SK-N-SH (cell line): ENCODE results near the gene DDX46. TPM values are rescaled to one million over a fixed set of nuclear protein-coding genes. Genes with fewer than 3 reads are reported as not detected.

Experiments
- CTCF ChIA-PET: fragments of 300-600, 350-600 bp; formaldehyde crosslinking; extraction: SDS; loops from one replicate; lab custom pipeline; 2021; lab: Yijun Ruan, JAX
- POLR2A ChIA-PET: fragments of 350-600 bp; sonication (Branson Sonifier 250); formaldehyde crosslinking; extraction: SDS; loops from one replicate; lab custom pipeline; 2020; ENCODE audit warnings: antibody characterized with exemption, inconsistent platforms; lab: Yijun Ruan, JAX
- DNase-seq: peaks from one replicate; pipeline ENCODE4 v3.0.0; 2012
- H2AFZ ChIP-seq: fragments of 200-600 bp; sonication (generic); 2 replicates; pipeline ENCODE4 v1.8.1; 2016; ENCODE audit warnings: antibody characterized with exemption, mild to moderate bottlenecking, low read depth
- H3F3A ChIP-seq: fragments of 200-600 bp; sonication (generic); replicated peaks from 2 replicates; pipeline ENCODE3; 2016; ENCODE audit warnings: antibody characterized with exemption, mild to moderate bottlenecking; ENCODE audit not compliant: insufficient read depth
- H3K27ac ChIP-seq, 2 experiments: fragments of 200-500 bp in 1 of 2; fragments of 200-600 bp in 1 of 2; sonication (Bioruptor generic) in 1 of 2; sonication (generic), shearing (Covaris generic) in 1 of 2; 2 replicates each; pipeline versions ENCODE4 v1.5.1 to v1.6.1; 2014 to 2016; ENCODE audit warnings: low read depth in 2 of 2, inconsistent platforms in 1 of 2, low read length in 1 of 2, mild to moderate bottlenecking in 1 of 2, mixed read lengths in 1 of 2
- H3K27me3 ChIP-seq: fragments of 200-600 bp; sonication (generic), shearing (Covaris generic); 2 replicates; pipeline ENCODE4 v1.6.1; 2016; ENCODE audit warnings: mixed run types; ENCODE audit not compliant: insufficient read depth
- H3K36me3 ChIP-seq, 2 experiments: fragments of 200-500 bp in 1 of 2; fragments of 200-600 bp in 1 of 2; sonication (Bioruptor generic) in 1 of 2; sonication (generic) in 1 of 2; replicated peaks in 1 of 2; 2 replicates each; pipeline versions ENCODE3 to v1.5.1; 2014 to 2016; ENCODE audit warnings: low read length in 1 of 2, mild to moderate bottlenecking in 1 of 2; ENCODE audit not compliant: insufficient read depth in 2 of 2, control insufficient read depth in 1 of 2
- H3K4me1 ChIP-seq, 2 experiments: fragments of 200-500 bp in 1 of 2; fragments of 200-600 bp in 1 of 2; sonication (Bioruptor generic) in 1 of 2; sonication (generic), shearing (Covaris generic) in 1 of 2; 2 replicates each; pipeline versions ENCODE4 v1.5.1 to v1.6.1; 2014 to 2016; ENCODE audit warnings: low read depth in 1 of 2, low read length in 1 of 2, mixed run types in 1 of 2; ENCODE audit not compliant: insufficient read depth in 2 of 2, control insufficient read depth in 1 of 2
- H3K4me2 ChIP-seq: fragments of 200-600 bp; sonication (generic), shearing (Covaris generic); 2 replicates; pipeline ENCODE4 v1.6.1; 2017; ENCODE audit warnings: mixed run types
- H3K4me3 ChIP-seq, 2 experiments: fragments of 200-500 bp in 1 of 2; fragments of 200-600 bp in 1 of 2; sonication (Bioruptor generic) in 1 of 2; sonication (generic), shearing (Covaris generic) in 1 of 2; 2 replicates each; pipeline versions ENCODE4 v1.5.1 to v1.8.1; 2014 to 2016; ENCODE audit warnings: low read depth in 2 of 2, inconsistent platforms in 1 of 2, low read length in 1 of 2, mild to moderate bottlenecking in 1 of 2, mixed read lengths in 1 of 2, moderate library complexity in 1 of 2
- H3K79me2 ChIP-seq: fragments of 200-600 bp; sonication (generic); 2 replicates; pipeline ENCODE4 v1.8.1; 2017; ENCODE audit warnings: mild to moderate bottlenecking; ENCODE audit not compliant: insufficient read depth
- H3K9ac ChIP-seq: fragments of 200-600 bp; sonication (generic); 2 replicates; pipeline ENCODE4 v1.6.1; 2017; ENCODE audit warnings: mixed run types
- H3K9me2 ChIP-seq: fragments of 200-600 bp; sonication (generic); 2 replicates; pipeline ENCODE4 v1.6.1; 2017; ENCODE audit warnings: mixed run types
- H3K9me3 ChIP-seq: fragments of 200-600 bp; sonication (generic); 2 replicates; pipeline ENCODE4 v1.6.1; 2017; ENCODE audit warnings: mixed run types, mild to moderate bottlenecking, moderate library complexity
- H4K20me1 ChIP-seq: fragments of 200-600 bp; sonication (generic); 2 replicates; pipeline ENCODE4 v1.6.1; 2017; ENCODE audit warnings: mild to moderate bottlenecking, mixed run types; ENCODE audit not compliant: insufficient read depth
- EZH2phosphoT487 ChIP-seq: fragments of 200-600 bp; sonication (generic); IDR thresholded peaks from 2 replicates; pipeline ENCODE4 v1.6.1; 2017; ENCODE audit warnings: low read depth, mixed run types, mild to moderate bottlenecking, antibody characterized with exemption, moderate library complexity, borderline replicate concordance
- FOXJ3 ChIP-seq: sonication (generic); formaldehyde crosslinking; IDR thresholded peaks from 2 replicates; pipeline ENCODE4 v1.5.1; 2020; ENCODE audit warnings: mild to moderate bottlenecking, missing genetic modification reagents
- GABPA ChIP-seq: IDR thresholded peaks from 2 replicates; pipeline ENCODE4 v1.4.0; 2012; ENCODE audit warnings: low read depth, mild to moderate bottlenecking
- IRF3 ChIP-seq: fragments of 150-350 bp; IDR thresholded peaks from 2 replicates; pipeline ENCODE4 v1.6.1; 2016; ENCODE audit warnings: mild to moderate bottlenecking, low read depth, low read length
- POLR2AphosphoS5 ChIP-seq: IDR thresholded peaks from 2 replicates; pipeline ENCODE4 v1.6.1; 2012; ENCODE audit warnings: low read depth, low read length
- REST ChIP-seq: IDR thresholded peaks from 2 replicates; pipeline ENCODE4 v1.6.1; 2012; ENCODE audit warnings: mild to moderate bottlenecking, low read depth, low read length, moderate library complexity
- RFX5 ChIP-seq: IDR thresholded peaks from 2 replicates; pipeline ENCODE4 v1.6.1; 2012; ENCODE audit warnings: mild to moderate bottlenecking, improper control_type of control experiment, low read length
- TAF1 ChIP-seq: IDR thresholded peaks from 2 replicates; pipeline ENCODE4 v1.6.1; 2012; ENCODE audit warnings: low read depth, mild to moderate bottlenecking, low read length, moderate library complexity, borderline replicate concordance
- TCF12 ChIP-seq: IDR thresholded peaks from 2 replicates; pipeline ENCODE4 v1.4.0; 2012
- TEAD4 ChIP-seq: IDR thresholded peaks from 2 replicates; pipeline ENCODE4 v1.4.0; 2012; ENCODE audit warnings: mild to moderate bottlenecking, borderline replicate concordance; ENCODE audit not compliant: insufficient read depth
- USF2 ChIP-seq: fragments of 150-350 bp; IDR thresholded peaks from 2 replicates; pipeline ENCODE4 v1.6.1; 2017; ENCODE audit warnings: antibody characterized with exemption, low read length, low read depth, borderline replicate concordance
- WGBS: methylation state at CpG from one replicate; pipeline ENCODE4 v1.1.6; 2017; ENCODE audit warnings: low lambda C conversion rate; 5-methylcytosine and 5-hydroxymethylcytosine counted together
- polyA plus RNA-seq, 3 experiments: library from polyadenylated mRNA; depleted of rRNA; stranded (reverse); fragments of >200 nt; gene quantifications; 2 replicates each; pipeline ENCODE4 v1.2.3, GENCODE V29; 2012
- TF ChIP-seq, protein P1 (sequence below): IDR thresholded peaks from 2 replicates; pipeline ENCODE4; 2012

DDX46 gene
- polyA plus RNA-seq, 1 of the 3 experiments (the other 2 are of a cell fraction) = 20.3 TPM

- H3K9me3 ChIP-seq = no peaks in the 10 kb centered on the region
- no peaks in the 10 kb centered on the region for H3K9me2 ChIP-seq
- H2AFZ ChIP-seq = no peak overlapping the region
- ChIA-PET CTCF (no interaction called here), POLR2A (no interaction called here)
- H3K4me3 ChIP-seq = no peak overlapping the region
- H3F3A ChIP-seq = no peaks in the 10 kb centered on the region
- WGBS = 96% methylated on average over 4 of the region's 4 CpGs
- no peak for DNase-seq
- no peak overlapping the region for H3K27ac ChIP-seq
- no peaks in the 10 kb centered on the region for H3K27me3 ChIP-seq
- H4K20me1 ChIP-seq = no peaks in the 10 kb centered on the region
- no peaks in the 10 kb centered on the region for H3K79me2 ChIP-seq
- no peak overlapping the region for H3K4me2 ChIP-seq
- no peak overlapping the region for H3K9ac ChIP-seq
- TF ChIP-seq TEAD4 (no peak), POLR2AphosphoS5 (no peak), RFX5 (no peak), REST (no peak), TAF1 (no peak), IRF3 (no peak), EZH2phosphoT487 (no peak), USF2 (no peak), GABPA (no peak), TCF12 (no peak), FOXJ3 (CRISPR knock-in tag) (no peak)
- TF ChIP-seq, protein P1, sequence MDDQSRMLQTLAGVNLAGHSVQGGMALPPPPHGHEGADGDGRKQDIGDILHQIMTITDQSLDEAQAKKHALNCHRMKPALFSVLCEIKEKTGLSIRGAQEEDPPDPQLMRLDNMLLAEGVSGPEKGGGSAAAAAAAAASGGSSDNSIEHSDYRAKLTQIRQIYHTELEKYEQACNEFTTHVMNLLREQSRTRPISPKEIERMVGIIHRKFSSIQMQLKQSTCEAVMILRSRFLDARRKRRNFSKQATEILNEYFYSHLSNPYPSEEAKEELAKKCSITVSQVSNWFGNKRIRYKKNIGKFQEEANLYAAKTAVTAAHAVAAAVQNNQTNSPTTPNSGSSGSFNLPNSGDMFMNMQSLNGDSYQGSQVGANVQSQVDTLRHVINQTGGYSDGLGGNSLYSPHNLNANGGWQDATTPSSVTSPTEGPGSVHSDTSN = no peak
- peaks cover 46 to 83% of the 10 kb centered on the region in 2 experiments for H3K36me3 ChIP-seq
- H3K4me1 ChIP-seq = peaks cover 0 to 5% of the 10 kb centered on the region in 2 experiments; a peak in 1 of 4 replicates
Observed at GRCh38 chr5:134818776-134819175, 60.2 kb downstream of the DDX46 start.
